ENCODE measurements around the gene SIVA1.

Gene SIVA1

DNA sequence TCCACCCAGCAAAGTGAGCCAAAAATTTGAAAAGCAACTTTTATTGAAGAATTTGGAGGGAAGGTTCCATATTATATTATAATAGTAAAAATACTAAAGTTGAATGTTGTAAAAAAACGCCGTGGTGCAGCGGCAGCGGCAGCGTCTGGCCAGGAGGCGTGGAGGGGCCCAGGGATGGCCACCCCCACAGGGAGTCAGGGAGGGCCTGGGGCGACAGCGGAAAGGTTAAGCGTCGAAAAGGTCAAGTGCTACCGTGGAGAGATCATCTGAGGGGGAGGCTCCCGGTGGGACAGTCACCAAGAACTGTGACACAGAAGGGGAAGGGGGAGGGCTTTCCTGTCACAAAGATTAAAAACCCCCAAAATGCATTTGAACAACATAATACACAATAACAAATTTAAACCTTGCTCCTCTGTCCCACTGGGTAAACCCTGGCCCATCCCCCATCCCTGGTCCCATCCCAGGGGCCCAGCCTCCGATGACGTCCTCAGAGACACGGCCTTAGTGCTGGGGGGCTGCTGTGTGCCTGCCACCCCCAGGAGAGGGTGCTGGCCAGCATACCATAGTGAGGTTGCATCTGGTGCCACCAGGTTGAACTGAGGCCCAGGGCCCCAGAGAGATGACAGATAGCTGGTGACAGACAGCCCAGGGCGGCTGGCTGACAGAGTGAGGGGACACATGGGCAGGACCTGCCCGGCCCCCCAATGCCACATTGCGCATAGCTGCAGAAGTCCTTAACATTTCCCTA, 16.6 kb downstream of the SIVA1 start:
- DNase-seq (ENCODE audit: extremely low read depth in 1 of 2, low read depth in 1 of 2), result no peak

GRCh38 chr14:104770072-104770579, 17.2 kb downstream of the SIVA1 start:
- no peak for DNase-seq (ENCODE audit: extremely low read depth in 1 of 2, low read depth in 1 of 2)

DNA sequence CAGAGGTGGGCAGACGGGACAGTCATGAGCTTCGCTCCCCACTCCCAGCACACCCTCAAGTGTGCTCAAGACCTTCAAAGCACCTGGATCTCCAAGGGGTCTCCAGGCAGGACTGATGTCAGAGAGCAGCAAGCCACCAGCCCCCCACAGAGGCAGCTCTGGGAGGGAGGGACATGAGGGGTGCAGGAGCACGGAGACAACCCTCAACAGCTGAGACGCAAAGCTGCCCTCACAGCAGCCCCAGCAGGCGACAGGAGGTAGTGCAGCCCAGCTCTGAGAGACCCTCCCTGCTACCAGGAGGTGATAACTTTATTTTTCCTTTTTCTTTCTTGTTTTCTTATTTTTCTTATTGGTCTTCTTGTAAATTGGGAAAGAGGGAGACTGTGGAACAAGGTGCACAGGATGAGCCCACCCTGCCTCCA, 17.9 kb downstream of the SIVA1 start:
- DNase-seq (ENCODE audit: extremely low read depth in 1 of 2, low read depth in 1 of 2), result no peak

DNA sequence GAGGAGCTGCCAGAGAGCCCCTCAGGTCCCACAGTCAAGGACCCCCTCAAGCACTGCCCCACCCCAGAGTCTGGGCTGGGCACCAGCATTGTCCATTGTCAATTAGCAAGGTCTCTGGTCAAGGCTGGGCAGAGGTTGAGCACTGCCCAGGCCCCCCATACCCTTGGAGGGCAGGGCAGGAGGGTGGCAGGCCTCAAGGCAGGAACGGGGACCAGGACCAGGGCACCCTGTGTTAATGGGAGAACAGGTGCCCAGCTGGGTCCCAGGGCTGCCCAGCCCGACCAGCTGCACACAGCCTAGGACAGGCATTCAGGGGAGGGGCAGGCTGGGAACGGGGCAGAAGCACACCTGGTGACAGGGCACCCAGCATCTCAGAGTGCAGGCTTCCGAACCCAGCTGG, 18.4 kb downstream of the SIVA1 start:
- no peak for DNase-seq (ENCODE audit: extremely low read depth in 1 of 2, low read depth in 1 of 2)

DNA sequence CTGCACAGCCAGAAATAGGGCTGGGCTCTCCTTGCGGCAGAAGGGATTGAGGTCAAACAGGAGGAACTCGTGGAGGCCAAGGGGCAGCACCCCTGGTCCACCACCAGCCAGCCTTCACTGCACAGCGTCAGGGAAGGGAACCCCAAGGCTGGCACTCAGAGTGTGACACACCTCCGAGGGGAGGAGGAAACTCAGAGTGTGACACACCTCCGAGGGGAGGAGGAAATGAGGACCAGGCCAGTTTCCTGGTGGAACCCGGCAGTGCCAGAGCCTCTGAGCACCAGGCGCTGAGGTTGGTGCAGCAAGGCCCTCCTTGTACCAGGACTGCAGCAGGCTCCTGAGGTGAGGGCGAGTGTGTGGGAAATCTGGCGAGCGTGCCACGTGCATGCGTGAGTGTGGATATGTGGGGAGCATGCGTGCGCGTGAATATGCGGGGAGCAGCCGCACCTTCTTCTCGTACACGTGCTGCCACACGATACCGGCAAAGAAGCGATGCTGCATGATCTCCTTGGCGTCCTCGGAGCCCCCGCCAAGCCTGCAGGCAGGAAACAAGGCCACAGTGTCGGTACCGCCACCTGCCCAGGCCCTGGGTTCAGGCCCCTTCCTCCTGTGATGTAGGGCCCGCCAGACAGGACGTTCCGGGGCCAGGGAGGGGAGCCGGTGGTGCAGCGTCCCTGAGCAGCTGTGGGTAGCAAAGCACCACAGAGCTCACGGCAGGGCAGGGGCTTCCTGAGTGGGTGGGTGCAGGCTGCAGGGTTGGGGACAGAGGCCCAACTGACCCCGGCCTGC, 19.2 kb downstream of the SIVA1 start:
- no peak for DNase-seq (ENCODE audit: extremely low read depth in 1 of 2, low read depth in 1 of 2)

- DNase-seq (ENCODE audit: extremely low read depth in 1 of 2, low read depth in 1 of 2), result no peak
Measured at GRCh38 chr14:104772707-104773504, 20.0 kb downstream of the SIVA1 start.

DNA sequence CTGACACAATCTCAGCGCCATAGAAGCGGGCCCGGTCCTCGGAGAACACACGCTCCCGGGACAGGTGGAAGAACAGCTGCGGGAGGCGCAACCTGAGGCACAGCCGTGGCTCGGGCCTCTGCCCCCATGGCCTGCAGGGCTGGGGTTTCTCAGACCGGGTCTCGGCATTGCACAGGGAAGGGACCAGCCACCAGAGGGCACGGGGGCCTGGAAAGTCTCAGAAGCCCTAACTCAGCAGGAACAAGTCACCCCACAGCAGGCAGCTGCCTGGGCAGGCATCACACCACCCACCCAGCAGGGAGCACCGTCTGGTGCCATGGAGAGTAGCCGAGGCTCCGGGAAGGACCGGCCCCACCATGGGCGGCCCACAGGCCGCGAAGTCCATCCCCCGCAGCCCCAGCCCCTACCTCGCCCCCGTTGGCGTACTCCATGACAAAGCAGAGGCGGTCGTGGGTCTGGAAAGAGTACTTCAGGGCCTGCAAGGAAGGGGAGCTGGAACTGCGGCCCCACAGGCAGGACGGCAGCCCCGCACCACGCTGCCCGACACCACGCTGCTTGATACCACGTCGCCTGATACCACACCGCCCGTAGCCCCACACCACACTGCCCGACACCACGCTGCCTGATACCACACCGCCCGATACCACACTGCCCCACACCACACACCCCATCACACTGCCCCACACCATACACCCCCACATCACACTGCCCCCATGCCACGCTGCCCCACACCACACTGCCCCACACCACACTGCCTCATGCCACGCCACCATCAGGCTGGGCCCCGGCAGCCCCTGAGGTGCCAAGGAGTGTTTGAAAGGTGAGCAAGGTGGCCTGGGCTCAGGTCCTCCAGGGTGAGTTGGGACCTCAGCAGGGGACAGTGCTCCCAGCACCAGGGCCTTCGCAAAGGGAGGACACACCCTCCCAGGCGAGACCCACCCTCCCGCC, 20.8 kb downstream of the SIVA1 start:
- DNase-seq (ENCODE audit: extremely low read depth in 1 of 2, low read depth in 1 of 2), result no peak

GRCh38 chr14:104774453-104775072, 21.6 kb downstream of the SIVA1 start:
- DNase-seq (ENCODE audit: extremely low read depth in 1 of 2, low read depth in 1 of 2), result no peak

DNA sequence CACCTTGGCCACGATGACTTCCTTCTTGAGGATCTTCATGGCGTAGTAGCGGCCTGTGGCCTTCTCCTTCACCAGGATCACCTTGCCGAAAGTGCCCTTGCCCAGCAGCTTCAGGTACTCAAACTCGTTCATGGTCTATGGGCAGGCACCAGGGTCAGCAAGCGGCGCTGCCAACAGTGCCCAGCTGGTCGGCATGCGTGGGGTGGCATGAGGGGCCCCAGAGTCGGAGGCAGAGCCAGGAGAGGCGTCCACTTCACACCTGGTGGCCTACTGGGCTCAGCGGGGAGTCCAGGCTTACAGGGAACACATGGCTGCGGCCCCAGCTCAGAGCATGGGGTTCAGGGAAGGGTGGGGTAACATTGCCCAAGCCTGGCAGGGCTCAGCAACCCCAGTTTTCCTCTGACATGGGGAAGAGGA, 22.1 kb downstream of the SIVA1 start:
- no peak for DNase-seq (ENCODE audit: extremely low read depth in 1 of 2, low read depth in 1 of 2)

DNA sequence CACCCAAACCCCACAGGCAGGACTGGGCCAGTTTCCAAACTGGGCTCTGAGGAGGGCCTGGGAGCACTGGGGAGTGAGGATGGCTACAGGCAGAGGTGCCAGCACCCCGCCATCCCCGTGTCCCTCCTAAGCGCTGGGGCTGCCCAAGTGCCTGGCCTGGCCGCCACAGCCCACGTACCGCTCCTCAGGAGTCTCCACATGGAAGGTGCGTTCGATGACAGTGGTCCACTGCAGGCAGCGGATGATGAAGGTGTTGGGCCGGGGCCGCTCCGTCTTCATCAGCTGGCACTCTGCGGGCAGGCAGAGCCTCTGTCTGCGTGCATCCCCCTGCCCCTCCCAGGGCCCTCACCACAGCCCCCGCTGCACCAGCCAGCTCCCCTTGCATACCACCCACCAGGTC, 23.5 kb downstream of the SIVA1 start:
- no peak for DNase-seq (ENCODE audit: extremely low read depth in 1 of 2, low read depth in 1 of 2)

DNA sequence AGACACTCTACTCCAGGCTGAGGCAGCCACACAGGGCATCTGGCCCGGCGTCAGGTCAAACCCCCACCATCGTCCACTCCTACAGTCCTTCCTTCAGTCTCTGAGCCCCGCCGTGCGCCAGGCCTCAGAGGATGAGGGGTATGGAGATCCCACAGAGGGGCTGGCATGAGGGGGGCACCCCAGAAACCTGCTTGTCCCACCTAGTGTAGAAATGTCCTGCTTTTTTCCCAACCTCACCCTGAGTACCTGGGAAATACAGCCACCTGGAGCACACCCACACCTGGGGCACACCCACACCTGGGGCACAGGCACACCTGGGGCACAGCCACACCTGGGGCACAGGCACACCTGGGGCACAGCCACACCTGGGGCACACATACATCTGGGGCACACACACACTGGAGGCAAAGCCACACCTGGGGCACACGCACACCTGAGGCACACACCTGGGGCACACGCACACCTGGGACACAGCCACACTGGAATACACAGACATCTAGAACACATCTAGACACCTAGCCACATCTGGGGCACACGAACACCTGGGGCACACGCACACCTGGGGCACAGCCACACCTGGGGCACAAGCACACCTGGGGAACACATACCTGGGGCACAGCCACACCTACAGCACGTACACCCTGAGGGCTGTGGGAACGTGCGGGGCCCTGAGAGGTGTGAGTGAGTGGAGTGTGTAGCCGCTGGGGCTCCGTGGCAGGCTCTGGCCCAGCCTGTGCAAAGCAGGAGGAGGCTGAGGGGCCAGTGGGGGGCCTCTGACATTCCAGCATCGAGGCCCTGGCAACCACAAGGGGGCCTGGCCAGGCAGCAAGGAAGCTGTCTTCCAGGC, 24.2 kb downstream of the SIVA1 start:
- DNase-seq (ENCODE audit: extremely low read depth in 1 of 2, low read depth in 1 of 2), result no peak

DNA sequence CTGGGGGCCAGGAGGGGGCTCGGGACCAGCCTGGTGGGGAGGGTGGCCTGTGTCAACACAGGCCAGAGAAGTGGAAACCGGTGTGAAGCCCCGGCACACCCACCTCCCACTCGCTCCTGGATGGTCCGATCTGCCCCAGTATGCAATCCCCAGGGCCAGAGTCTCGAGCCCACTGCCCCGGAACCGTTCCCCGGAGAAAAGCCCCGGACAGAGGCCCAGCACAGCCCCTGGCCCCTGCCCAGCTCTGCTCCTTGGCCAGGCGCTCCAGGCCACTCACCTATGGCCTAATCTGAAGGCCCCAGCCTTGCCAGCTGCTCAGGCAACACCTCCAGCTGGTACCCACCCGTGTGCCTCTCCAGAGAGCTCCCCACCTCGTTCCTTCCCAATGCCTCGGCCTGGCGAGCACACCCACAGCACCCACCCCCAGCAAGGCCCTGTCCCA, 24.9 kb downstream of the SIVA1 start:
- no peak for DNase-seq (ENCODE audit: extremely low read depth in 1 of 2, low read depth in 1 of 2)

DNA sequence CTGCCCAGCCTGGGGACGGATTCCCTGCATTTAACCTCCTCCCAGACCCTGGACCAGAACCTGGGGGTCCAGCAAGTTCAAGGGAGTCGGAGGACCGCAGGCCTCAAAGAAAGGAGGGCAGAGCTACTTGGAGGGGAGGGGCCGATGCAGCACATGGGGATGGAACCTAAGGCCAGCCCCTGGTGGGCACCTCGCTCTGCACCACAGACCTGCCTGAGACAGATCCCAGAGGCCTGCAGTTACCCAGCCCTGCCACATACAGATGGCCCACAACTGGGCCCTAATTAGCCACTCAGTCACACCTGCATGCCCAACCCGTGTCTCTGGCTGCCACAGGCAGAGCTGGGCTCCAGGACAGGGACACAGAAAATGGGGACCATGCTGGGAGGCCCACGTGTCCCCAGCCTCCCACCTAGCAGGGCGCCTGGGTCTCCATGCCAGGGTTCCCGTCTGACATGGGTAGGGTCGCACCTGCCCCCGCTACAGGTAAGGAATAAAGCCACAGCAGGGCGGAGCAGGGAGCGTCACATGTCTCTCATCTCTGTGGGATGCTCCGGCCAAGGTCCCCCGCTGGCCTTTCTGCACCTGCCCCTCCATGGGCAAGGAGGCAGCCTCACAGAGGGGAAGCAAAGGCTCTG, 25.9 kb downstream of the SIVA1 start:
- DNase-seq (ENCODE audit: extremely low read depth in 1 of 2, low read depth in 1 of 2), result no peak

GRCh38 chr14:104779776-104780512, 27.0 kb downstream of the SIVA1 start:
- DNase-seq (ENCODE audit: extremely low read depth in 1 of 2, low read depth in 1 of 2), result no peak

DNA sequence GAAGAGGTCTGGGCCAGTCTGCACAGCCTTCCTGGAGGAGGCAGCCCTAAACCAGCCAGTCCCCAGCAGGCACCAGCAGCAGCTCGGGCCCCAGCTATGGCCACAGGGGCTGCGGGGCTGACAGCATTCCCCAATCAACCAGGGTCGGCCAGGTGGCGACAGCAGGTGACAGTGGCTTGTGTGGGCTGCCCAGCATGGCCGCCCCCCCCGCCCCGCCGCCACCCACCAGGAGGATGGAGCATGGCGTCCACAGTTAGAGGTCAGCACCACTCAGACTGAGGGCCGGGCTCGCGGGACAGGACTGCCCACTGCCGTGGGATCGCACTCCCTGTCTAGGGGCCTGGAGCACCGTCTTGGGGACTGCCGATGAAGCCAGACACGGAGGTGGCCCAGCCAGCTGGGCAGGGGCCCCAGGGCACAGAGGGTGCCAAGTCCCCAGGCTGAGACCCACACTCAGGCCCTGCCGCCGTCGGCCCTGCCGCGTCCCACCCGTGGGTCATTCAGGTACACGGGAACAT, 27.6 kb downstream of the SIVA1 start:
- no peak for DNase-seq (ENCODE audit: extremely low read depth in 1 of 2, low read depth in 1 of 2)

- no peak for DNase-seq (ENCODE audit: extremely low read depth in 1 of 2, low read depth in 1 of 2)
Measured at GRCh38 chr14:104781271-104782077, 28.5 kb downstream of the SIVA1 start.
